Cardiac septum (tissue), 1 donor: ENCODE data around the gene CADM2. TPM values are rescaled to one million over a fixed set of nuclear protein-coding genes. Genes with fewer than 3 reads are reported as not detected.

Experiments
- DNase-seq: peaks from one replicate; pipeline ENCODE4 v3.0.0-alpha.2; 2020; ENCODE audit warnings: low spot score
- intact Hi-C: fragments of 100-400 bp; cut with DNase I; formaldehyde crosslinking; loops from one replicate; pipeline ENCODE4 v1.14.0; 2022
- total RNA-seq: library from RNA; stranded (reverse); fragmentation: NEBNext Ultra II Directional; extraction: Animal tissue kit (Norgen Biotek cat#: 25700); gene quantifications from one replicate; pipeline ENCODE4 v1.2.1, GENCODE V29; 2021
- donor health status: DM: no; HTN: no; CAD: no.

CADM2 gene
- total RNA-seq, 1 donor from 2014 or later = 0.65 TPM

GRCh38 chr3:85271911-85272310, 313.1 kb downstream of the CADM2 start:
- intact Hi-C loops = no loop called here
- DNase-seq = no peak

GRCh38 chr3:85288257-85288656, 329.5 kb downstream of the CADM2 start:
- intact Hi-C loops = no loop called here
- DNase-seq = no peak

DNA sequence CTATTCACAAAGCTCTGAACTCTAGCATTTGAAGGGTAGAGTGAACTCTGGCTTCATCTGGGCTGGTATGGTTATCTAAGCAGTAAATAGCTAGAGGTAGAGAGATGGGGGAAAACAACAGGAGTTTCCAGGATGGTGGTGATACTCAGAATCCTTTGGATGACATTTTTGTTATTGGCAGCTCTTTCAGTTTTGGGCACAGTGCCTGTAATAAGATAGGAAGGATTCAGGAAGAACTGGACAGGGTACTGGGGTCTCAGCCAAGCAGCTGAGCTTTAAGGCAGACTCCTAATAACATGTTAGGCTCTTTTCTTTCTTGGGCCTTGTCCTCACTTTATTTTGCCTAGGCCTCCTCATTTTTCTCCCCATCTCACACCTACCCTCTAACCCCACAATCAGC, 338.5 kb downstream of the CADM2 start:
- intact Hi-C loops = no loop called here

DNA sequence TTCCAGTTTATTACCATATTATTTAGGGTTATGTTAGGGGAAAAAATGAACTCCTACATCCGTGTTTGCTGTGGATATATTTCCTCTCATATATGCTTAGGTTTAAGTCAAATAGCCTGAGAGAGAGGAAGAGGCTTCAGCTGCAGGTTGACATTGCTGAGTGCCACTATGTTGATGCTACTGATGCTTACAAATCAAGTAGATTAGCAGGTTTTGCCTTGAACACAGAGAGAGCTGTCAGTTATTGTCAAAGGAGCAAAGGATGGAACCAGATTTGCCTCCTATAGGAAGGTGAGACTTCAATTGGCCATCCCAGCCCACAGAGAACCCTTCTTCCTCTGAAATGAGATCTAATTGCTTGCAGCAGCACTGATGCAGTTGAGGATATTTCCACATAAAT, 339.2 kb downstream of the CADM2 start:
- intact Hi-C loops = no loop called here
- no peak for DNase-seq

More for the DNA sequence above, 338.5 kb downstream of the CADM2 start:
- DNase-seq = no peak

GRCh38 chr3:85303156-85303555, 344.4 kb downstream of the CADM2 start:
- DNase-seq = no peak
- intact Hi-C loops = no loop called here

DNA sequence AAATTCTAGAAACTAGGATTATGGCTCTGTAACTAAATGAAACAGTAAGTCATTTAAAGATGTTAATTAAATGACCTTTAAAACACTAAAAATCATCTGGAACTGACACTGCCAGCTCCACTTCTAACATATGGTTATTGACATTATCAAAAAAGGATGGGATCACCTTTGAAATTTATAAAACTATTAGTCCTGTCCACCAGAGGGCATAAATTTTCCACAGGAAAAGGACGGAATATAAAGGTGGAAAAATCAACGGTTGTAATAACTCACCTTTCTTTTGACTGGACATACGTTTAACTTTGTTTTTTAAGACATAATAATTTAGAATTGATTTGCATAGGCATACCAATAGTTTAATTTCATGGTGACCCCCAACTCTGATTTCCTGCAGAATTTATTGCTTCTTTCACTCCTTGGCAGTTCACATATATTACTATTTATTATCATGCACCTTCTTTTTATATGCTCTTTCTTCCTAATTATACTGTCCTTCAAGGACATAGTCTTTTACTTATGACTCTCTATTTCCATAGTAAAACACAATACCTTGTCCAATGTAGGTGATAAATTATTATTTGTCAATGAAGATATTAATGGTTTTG, 345.7 kb downstream of the CADM2 start:
- intact Hi-C loops = no loop called here
- no peak for DNase-seq

DNA sequence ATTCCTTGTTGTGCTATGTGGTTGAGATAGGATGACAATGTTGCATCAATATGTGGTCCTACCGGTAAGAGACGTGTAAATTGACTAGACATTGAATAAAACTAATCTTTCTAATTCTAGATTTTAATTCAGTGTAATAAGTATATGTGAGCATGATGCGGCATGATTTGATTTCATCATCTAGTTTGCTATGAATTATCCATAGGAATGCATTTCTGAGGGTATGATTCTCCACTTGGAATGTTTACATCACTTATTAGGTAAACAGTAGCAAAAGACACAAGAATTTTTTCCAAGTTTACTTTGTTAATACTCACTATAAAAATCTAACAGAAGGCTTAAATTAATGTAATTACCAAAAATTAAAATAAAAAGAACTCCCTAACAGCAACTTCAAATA, 353.5 kb downstream of the CADM2 start:
- no peak for DNase-seq
- intact Hi-C loops = no loop called here

GRCh38 chr3:85313380-85313779, 354.6 kb downstream of the CADM2 start:
- no peak for DNase-seq
- intact Hi-C loops = no loop called here

GRCh38 chr3:85316252-85316651, 357.5 kb downstream of the CADM2 start:
- no peak for DNase-seq
- intact Hi-C loops = no loop called here

GRCh38 chr3:85321892-85322291, 363.1 kb downstream of the CADM2 start:
- intact Hi-C loops = no loop called here
- no peak for DNase-seq

GRCh38 chr3:85330071-85330470, 371.3 kb downstream of the CADM2 start:
- intact Hi-C loops = no loop called here
- DNase-seq = no peak

- intact Hi-C loops = no loop called here
- DNase-seq = no peak
Measured at GRCh38 chr3:85337895-85338294, 379.1 kb downstream of the CADM2 start.

DNA sequence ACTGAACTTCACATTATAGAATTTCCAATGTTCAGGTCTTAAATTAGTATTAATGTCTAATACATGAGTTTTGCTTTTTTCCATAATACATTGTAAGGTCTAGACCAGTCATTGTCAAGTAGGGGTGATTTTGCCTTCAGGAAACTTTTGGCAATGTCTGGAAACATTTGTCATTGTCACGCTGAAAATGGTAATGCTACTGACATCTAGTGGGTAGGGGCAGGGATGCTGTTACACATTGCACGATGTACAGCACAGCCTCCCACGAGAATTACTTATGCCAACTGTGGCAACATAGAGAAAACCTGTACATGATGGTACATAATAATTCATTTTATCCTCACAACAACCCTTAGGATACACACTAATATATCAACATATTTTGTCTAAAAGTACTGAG, 384.1 kb downstream of the CADM2 start:
- intact Hi-C loops = no loop called here
- DNase-seq = no peak

- no peak for DNase-seq
- intact Hi-C loops = no loop called here
Measured at GRCh38 chr3:85355572-85355971, 396.8 kb downstream of the CADM2 start.

- DNase-seq = no peak
- intact Hi-C loops = no loop called here
Measured at GRCh38 chr3:85360742-85361387, 402.1 kb downstream of the CADM2 start.

DNA sequence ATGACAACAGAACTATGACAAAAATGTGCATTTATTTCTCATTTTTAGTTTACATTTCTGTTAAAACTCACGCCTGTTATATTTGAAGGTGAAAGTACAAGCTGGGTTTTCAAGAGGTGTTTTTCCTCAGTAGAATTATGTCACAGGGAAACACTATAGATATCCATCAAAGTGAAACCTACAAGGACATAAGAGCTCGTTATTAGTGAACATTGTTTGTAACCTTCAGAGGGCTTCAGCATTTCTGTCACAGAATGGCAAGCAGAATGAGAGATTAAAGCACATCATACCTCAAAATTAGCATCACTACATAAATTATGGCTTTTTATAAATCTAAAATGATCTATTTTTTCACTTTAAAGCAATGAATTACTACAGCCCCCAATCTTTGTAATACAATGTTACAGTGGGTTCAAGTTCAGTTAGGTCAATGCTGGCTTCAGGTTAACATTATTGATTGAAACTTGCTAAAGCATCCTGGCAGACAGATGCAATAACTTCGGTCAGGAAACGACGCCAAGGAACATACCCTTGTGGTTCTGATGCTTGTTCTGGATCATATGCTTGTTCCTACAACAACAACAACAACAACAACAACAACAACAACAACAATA, 405.6 kb downstream of the CADM2 start:
- DNase-seq = no peak
- intact Hi-C loops = no loop called here

GRCh38 chr3:85370341-85370740, 411.6 kb downstream of the CADM2 start:
- intact Hi-C loops = no loop called here
- DNase-seq = no peak

DNA sequence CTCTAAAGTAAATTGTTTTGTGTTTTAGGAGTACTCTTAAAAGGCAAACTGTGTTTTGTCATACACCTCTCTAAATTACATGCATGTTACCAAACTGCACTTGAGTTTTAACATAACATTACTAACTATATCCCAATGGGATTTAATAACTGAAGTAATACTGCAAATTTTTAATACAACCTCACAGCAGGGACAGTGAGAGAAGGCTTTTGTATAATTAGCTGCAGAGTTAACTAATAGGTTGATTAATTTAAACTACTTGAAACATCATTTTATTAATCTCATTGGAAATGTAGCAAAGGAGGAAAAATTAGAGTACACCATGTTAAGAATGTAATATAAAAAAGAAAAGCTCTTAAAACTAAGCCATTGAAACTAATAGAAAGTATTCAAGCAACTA, 417.3 kb downstream of the CADM2 start:
- intact Hi-C loops = no loop called here
- DNase-seq = no peak

- intact Hi-C loops = no loop called here
- DNase-seq = no peak
Measured at GRCh38 chr3:85377115-85377514, 418.3 kb downstream of the CADM2 start.

- no peak for DNase-seq
- intact Hi-C loops = no loop called here
Measured at GRCh38 chr3:85384372-85384771, 425.6 kb downstream of the CADM2 start.

DNA sequence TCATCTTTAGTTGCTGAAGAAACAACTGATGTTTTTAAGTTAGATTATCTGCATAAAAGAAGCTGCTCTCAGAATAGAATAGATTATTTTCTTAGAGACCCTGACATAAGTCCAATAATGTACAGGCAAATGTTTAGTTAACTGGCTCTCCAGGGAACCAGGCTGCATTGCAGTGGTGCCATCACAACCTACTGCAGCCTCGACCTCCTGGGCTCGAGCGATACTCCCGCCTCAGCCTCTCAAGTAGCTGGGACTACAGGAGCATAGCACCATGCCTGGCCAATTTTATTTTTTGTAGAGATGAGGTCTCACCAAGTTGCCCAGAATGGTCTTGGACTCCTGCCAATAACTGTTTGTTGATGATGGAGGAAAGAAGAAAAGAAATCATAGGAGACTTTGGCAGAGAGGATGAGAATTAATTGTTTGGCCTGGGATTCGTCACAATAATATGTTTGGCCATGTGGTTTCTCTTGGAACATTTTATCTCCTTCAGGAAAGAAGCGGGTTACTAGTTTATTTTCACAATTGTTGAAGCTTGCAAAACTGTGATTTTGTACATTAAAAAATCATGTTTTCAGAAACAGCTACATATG, 429.2 kb downstream of the CADM2 start:
- no peak for DNase-seq
- intact Hi-C loops = no loop called here
